Natural killer cell treated with Interleukin-12 subunit alpha and Interleukin-12 subunit beta and Interleukin-15 and Interleukin-18, amount 100 ng/mL, for 72 hours (primary cell): ENCODE measurements around the gene RMI2. TPM values are rescaled to one million over a fixed set of nuclear protein-coding genes. Genes with fewer than 3 reads are reported as not detected.
A peak's percentile ranks its signal among the peaks of the same experiment; 100 is the strongest.
"Not testable (repeated sequence)": the region's sequence is repeated elsewhere in the genome, so short reads cannot be mapped to it uniquely, and the experiment has no call there.

Experiments
- ATAC-seq, 2 donors: fragments of 150-1000 bp; cut with Tn5 transposase in 1 of 2; sonication (Bioruptor Pico), chemical (Tn5 transposase) in 1 of 2; 2 replicates each; pipeline ENCODE4 v1.10.0; 2021
- DNase-seq: peaks from one replicate; pipeline ENCODE4 v3.0.0; 2022; ENCODE audit warnings: low spot score
- H3K27ac Mint-ChIP-seq, 2 donors: 1 replicate in 1 of 2; 2 replicates in 1 of 2; pipeline ENCODE4 v1.8.0; 2022; ENCODE audit warnings: mixed read lengths in 2 of 2, mild to moderate bottlenecking in 1 of 2, moderate library complexity in 1 of 2
- H3K27me3 Mint-ChIP-seq, 2 donors: 1 replicate in 1 of 2; 2 replicates in 1 of 2; pipeline ENCODE4 v1.8.0; 2022; ENCODE audit warnings: mixed read lengths in 2 of 2
- H3K36me3 Mint-ChIP-seq: one replicate; pipeline ENCODE4 v1.8.0; 2022; ENCODE audit warnings: mixed read lengths
- H3K4me1 Mint-ChIP-seq, 2 donors: 1 replicate in 1 of 2; 2 replicates in 1 of 2; pipeline ENCODE4 v1.8.0; 2022; ENCODE audit warnings: low read depth in 2 of 2, mixed read lengths in 2 of 2, mild to moderate bottlenecking in 1 of 2
- H3K4me3 Mint-ChIP-seq: one replicate; pipeline ENCODE4 v1.8.0; 2022; ENCODE audit warnings: mixed read lengths
- H3K9me3 Mint-ChIP-seq: 2 replicates; pipeline ENCODE4 v1.8.0; 2022; ENCODE audit warnings: mixed read lengths
- total RNA-seq, 2 donors: library from RNA; stranded (reverse); gene quantifications; one replicate each; pipeline ENCODE4 v1.2.3, GENCODE V29; 2022

The RMI2 gene
- total RNA-seq, 2 donors from 2014 or later: 11.6 to 15.2 TPM

DNA sequence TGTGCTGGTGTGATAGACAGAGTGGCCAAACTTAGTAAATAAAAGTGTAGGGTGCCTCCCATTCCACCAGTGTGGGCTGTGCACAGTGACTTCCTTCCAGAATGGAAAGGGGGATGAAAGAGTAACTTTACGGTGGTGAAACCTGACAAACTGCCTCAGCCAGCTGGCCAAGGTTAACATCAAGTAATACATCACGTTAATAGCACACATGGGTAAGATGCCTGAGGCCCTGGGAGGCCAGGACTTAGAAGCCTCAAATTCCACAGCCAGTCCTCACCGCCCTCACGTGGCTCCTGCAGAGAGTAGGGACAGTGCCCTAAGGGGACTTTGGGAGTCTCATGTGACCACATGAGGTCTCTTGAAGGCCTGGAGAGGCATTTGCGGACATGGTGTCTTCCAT is 14.1 kb downstream of the RMI2 start:
- Mint-ChIP-seq H3K27ac (no peak overlapping the region), H3K27me3 (peaks cover 23 to 30% of the 10 kb centered on the region in 2 donors), H3K9me3 (no peaks in the 10 kb centered on the region), H3K36me3 (peaks cover 6% of the 10 kb centered on the region), H3K4me1 (peaks cover 67 to 68% of the 10 kb centered on the region in 2 donors), H3K4me3 (peak overlapping the region; percentile 15)
- no peak for ATAC-seq
- no peak for DNase-seq

DNA sequence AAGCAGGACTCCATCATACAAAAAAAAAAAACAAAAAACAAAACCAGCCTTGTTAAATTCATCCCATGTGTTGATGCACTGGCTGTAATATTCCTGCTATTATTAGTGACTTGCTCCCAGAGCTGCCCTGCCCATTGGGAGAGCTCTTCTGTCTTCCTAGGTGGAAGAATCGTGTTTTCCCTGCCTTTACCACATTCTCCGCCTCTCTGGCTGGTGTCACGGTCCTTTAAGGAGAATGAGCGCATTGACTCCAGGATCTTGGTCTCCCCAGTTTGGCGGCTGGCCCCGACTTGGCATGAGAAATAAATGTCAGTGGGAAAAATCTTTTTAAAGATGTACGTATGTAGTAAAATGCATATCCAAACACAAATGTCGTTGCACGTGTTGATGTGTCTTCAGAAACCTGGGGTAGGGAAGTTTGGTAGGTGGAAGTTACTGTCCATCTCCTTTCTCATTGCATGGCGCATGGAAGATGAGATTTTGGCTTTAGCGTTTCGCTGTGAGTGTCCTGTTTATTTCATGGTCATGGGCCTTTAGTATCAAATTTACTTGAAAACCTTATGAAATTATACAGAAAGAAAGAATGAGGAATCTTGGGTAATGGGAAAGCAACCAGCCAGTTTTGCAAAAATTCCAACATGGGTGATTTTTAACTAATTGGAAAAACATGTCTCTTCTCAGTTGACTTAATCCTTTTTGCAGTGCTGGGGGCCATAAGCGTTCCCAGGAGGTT is 15.5 kb downstream of the RMI2 start:
- ATAC-seq (no peak), DNase-seq (no peak)
- peaks cover 3% of the 10 kb centered on the region for H3K36me3 Mint-ChIP-seq
- no peaks in the 10 kb centered on the region for H3K9me3 Mint-ChIP-seq
- H3K4me3 Mint-ChIP-seq: peak overlapping the region; percentile 70
- H3K27me3 Mint-ChIP-seq: peaks cover 23 to 30% of the 10 kb centered on the region in 2 donors
- peaks cover 53 to 59% of the 10 kb centered on the region in 2 donors for H3K4me1 Mint-ChIP-seq
- H3K27ac Mint-ChIP-seq: peak overlapping the region; percentile 5 to 83

DNA sequence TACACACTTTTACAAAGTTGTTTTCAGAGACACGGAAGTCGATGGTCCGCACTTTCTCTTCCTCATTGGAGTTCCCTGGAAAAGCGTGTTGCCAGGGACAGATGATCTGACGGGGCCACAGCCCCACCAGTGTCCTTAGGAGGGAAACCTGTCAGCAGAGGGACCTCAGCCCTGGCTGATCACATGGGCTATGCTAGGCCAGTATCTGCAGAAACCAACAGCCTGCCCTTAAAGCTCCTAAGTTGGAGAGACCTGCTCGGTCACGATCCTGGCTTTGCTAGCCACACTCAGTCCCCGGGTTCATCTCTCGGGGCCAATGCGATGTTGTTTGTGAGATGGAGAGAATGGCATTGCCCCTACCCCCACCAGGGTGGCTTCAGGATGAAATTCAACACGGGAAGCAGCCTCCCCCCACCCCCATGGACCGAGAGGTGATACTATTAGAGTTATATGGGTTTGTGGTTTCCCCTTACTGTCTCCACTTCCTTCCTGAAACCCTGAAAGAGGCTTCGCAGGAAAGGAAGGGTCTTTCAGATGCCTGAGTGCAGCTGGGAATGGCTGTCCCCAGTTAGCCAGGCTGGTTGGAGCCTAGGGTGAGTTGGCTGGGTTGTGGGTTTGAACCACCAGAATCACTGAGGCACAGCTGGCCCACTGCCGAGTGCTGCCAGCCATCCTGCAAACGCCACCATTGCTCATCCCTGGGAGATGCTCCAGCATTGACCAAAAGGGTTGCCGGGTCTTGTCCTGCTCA is 16.6 kb downstream of the RMI2 start:
- Mint-ChIP-seq H3K36me3 (no peaks in the 10 kb centered on the region), H3K4me3 (peak overlapping the region; percentile 70), H3K9me3 (no peaks in the 10 kb centered on the region), H3K27me3 (peaks cover 23 to 28% of the 10 kb centered on the region in 2 donors), H3K4me1 (peaks cover 45 to 57% of the 10 kb centered on the region in 2 donors), H3K27ac (peak overlapping the region; percentile 5 to 83)
- ATAC-seq (peak; percentile 55 to 72), DNase-seq (peak; percentile 71)

DNA sequence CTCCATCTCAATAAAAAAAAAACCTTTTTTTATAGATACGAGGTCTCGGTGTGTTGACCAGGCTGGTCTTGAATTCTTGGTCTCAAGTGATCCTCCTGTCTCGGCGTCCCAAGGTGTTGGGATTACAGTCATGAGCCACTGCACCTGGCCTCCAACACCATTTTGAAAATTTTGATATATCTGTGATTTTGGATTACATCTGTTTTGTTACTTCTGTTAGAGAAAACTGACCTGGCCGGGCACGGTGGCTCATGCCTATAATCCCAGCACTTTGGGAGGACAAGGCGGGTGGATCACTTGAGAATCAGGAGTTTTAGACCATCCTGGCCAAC is 18.6 kb downstream of the RMI2 start:
- Mint-ChIP-seq H3K4me3 (no peak overlapping the region), H3K27me3 (peaks cover 22 to 26% of the 10 kb centered on the region in 2 donors), H3K9me3 (no peaks in the 10 kb centered on the region), H3K36me3 (no peaks in the 10 kb centered on the region), H3K4me1 (peaks cover 47 to 53% of the 10 kb centered on the region in 2 donors), H3K27ac (no peak overlapping the region)
- DNase-seq (no peak), ATAC-seq (no peak)

DNA sequence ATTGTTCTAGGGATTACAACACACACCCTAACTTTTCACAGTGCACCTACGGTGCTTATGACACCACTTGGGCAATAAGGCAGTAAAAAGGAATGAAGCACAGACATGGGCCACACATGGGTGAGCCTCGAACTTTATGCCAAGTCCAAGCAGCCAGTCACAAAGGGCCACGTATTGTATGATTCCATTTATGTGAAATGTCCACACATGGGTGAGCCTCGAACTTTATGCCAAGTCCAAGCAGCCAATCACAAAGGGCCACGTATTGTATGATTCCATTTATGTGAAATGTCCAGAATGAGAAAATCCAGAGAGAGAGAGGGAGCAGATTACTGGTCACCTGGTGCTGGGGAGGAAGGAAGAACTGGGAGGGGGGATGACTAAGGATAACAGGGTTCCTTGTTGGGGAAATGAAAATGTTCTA is 22.2 kb downstream of the RMI2 start:
- H3K4me1 Mint-ChIP-seq: peaks cover 26 to 30% of the 10 kb centered on the region in 2 donors
- peaks cover 13 to 15% of the 10 kb centered on the region in 2 donors for H3K27me3 Mint-ChIP-seq
- no peak overlapping the region for H3K27ac Mint-ChIP-seq
- H3K36me3 Mint-ChIP-seq: no peaks in the 10 kb centered on the region
- no peak for ATAC-seq
- no peak for DNase-seq
- no peaks in the 10 kb centered on the region for H3K9me3 Mint-ChIP-seq
- H3K4me3 Mint-ChIP-seq: no peak overlapping the region

DNA sequence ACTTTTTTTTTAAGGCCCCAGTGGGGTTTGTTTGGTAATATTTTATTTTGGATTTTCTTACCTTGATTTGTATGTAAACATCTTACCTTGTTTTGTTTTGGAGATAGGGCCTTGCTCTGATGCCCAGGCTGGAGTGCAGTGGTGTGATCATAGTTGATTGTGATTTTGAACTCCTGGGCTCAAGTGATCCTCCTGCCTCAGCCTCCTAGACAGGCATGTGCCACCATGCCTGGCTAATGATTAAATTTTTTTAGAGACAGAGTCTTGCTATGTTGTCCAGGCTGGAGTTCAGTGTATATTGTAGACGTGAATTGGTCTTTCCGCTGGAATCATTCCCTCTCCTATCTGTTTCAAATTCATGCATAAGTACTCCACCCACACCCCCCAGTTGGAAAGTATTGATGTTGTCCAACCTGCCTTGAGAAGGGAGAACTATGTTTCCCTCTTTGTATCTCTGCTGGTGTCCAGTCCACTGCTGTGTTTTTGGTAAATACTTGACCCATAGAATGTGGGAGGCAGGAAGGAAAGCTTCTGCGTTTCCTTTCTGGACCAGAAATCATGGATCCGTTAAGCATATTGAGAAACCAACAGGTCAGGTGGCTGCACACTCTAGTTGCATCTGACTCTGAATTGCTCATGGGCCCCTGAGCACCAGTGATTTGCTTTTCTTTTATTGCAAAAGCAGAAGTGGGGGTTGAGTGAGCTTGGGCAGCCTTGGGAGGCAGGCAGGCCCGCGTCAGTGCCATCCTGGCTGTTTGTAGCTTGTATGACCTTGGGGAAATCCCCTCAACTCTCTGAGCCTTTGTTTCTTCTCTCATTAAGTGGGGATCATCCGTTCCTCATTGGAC is 25.0 kb downstream of the RMI2 start:
- H3K4me3 Mint-ChIP-seq: peak overlapping the region; percentile 25
- DNase-seq: no peak
- ATAC-seq: peak in 1 of 2 donors; percentile 51
- H3K9me3 Mint-ChIP-seq: no peaks in the 10 kb centered on the region
- H3K36me3 Mint-ChIP-seq: no peaks in the 10 kb centered on the region
- H3K4me1 Mint-ChIP-seq: peaks cover 18 to 21% of the 10 kb centered on the region in 2 donors
- H3K27ac Mint-ChIP-seq: no peak overlapping the region
- H3K27me3 Mint-ChIP-seq: peaks cover 7 to 9% of the 10 kb centered on the region in 2 donors

DNA sequence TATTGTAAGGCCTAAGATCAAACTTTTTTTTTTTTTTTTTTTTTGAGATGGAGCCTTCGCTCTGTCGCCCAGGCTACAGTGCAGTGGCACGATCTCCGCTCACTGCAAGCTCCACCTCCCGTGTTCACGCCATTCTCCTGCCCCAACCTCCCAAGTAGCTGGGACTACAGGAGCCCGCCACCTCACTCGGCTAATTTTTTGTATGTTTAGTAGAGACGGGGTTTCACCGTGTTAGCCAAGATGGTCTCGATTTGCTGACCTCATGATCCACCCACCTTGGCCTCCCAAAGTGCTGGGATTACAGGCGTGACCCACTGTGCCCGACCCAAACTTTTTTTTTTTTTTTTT is 25.6 kb downstream of the RMI2 start:
- H3K27ac Mint-ChIP-seq, H3K9me3 Mint-ChIP-seq, H3K36me3 Mint-ChIP-seq, ATAC-seq, H3K27me3 Mint-ChIP-seq, DNase-seq: not testable (repeated sequence)
- H3K4me1 Mint-ChIP-seq: peaks cover 16 to 18% of the 10 kb centered on the region in 2 donors
- peak overlapping the region; percentile 25 for H3K4me3 Mint-ChIP-seq

DNA sequence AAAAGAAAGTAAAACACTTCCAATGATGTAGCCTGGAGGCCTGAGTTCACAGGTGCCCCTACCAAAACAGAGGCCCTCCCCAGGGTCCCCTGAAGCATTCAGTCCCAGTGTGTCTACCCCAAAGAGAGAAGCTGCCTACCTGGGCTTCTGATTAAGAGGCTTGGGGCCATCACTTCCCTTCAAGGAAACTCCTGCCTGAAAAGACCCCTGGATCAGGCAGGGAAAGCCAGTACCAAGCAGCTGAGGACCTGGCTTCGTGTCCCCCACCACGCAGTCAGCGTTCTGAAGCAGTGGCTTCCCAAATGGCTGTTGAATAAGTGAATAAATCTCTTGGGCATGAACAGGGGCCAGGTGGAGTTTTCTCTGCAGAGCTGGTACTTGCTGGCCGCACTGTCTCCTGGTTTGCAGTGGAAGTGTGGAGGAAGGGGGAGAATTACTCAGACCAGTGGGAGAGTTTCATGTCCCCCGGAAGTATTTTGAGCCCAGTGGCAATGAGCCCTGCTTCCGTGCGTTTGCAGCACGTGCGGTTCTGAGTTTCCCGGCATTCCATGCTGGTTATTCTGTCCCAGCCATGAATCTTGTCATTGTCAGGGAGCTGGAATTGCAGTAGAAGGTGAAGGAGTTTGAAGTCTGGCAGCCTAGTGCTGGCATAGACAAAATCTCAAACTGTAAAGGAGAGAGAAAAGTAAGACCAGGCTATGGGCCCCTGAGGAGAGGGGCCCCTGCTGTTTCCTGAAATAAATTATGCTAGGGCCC is 27.0 kb downstream of the RMI2 start:
- DNase-seq (no peak), ATAC-seq (no peak)
- Mint-ChIP-seq H3K4me3 (no peak overlapping the region), H3K27ac (peak overlapping the region in 1 of 2 donors; percentile 41), H3K27me3 (peaks cover 4 to 9% of the 10 kb centered on the region in 2 donors), H3K4me1 (peaks cover 14 to 15% of the 10 kb centered on the region in 2 donors), H3K9me3 (no peaks in the 10 kb centered on the region), H3K36me3 (no peaks in the 10 kb centered on the region)

DNA sequence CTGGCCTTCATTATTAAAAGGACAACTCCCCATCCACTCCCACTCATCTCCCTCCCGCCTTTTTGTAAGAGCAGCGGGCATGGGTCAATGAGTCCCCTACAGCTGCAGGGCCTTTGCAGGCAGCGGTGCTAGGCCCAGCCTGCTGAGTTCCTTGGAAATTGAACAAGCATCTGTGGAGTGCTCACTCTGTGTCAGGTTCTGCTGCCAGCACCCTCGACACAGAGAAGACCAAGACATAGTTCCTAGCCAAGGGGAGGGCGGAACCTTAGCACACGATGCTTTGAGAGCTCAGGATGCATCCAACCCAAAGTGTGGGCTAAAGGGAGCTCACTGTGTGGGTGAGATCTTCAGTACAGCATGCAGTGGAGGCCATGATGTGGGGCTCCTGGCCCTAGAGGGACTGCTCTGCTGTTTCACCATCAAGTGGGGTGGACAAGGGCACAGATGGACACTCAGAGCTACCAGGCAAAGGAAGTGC is 27.6 kb downstream of the RMI2 start:
- H3K4me1 Mint-ChIP-seq: peaks cover 11 to 13% of the 10 kb centered on the region in 2 donors
- DNase-seq (no peak), ATAC-seq (no peak)
- no peaks in the 10 kb centered on the region for H3K36me3 Mint-ChIP-seq
- no peak overlapping the region for H3K4me3 Mint-ChIP-seq
- H3K27ac Mint-ChIP-seq: no peak overlapping the region
- H3K27me3 Mint-ChIP-seq: peaks cover 0 to 9% of the 10 kb centered on the region in 2 donors
- H3K9me3 Mint-ChIP-seq: no peaks in the 10 kb centered on the region

DNA sequence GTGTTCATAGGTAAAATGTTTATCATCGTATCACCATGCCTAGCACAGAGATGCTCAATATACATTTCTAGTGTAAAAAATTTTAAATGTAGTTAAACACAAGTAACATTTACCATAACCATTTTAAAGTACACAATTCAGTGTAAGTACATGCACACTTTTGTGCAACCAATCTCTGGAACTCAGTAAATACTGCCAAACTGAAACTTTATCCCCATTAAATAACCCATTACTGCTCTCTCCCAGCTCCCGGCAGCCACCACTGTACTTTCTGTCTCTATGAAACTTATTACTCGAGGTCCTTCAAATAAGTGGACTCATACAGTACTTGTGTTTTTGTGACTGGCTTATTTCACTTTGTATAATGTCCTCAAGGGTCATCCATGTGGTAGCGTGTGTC is 29.0 kb downstream of the RMI2 start:
- Mint-ChIP-seq H3K9me3 (no peaks in the 10 kb centered on the region), H3K27me3 (peaks cover 0 to 9% of the 10 kb centered on the region in 2 donors), H3K4me3 (no peak overlapping the region), H3K4me1 (peaks cover 17 to 21% of the 10 kb centered on the region in 2 donors), H3K27ac (no peak overlapping the region), H3K36me3 (peaks cover 8% of the 10 kb centered on the region)
- DNase-seq: no peak
- no peak for ATAC-seq

DNA sequence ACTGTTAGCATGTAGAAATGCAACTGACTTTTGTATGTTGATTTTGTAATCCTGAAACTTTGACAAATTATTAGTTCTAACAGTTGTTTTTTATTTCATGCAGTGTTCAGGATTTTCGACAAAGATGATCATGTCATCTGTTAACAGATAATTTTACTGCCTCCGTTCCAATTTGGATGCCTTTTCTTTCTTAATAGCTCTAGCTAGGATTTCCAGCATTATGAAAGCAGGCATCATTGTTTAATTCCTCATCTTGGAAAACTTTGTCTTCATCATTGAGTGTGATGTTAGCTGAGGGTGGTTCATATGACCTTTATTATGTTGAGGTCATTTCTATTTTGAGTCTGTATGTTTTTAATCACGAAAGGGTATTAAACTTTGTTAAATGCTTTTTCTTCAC is 31.9 kb downstream of the RMI2 start:
- Mint-ChIP-seq H3K27ac (no peak overlapping the region), H3K27me3 (peaks cover 0 to 6% of the 10 kb centered on the region in 2 donors), H3K9me3 (no peaks in the 10 kb centered on the region), H3K4me3 (no peak overlapping the region), H3K36me3 (peaks cover 18% of the 10 kb centered on the region), H3K4me1 (peaks cover 13 to 15% of the 10 kb centered on the region in 2 donors)
- DNase-seq (no peak), ATAC-seq (no peak)

DNA sequence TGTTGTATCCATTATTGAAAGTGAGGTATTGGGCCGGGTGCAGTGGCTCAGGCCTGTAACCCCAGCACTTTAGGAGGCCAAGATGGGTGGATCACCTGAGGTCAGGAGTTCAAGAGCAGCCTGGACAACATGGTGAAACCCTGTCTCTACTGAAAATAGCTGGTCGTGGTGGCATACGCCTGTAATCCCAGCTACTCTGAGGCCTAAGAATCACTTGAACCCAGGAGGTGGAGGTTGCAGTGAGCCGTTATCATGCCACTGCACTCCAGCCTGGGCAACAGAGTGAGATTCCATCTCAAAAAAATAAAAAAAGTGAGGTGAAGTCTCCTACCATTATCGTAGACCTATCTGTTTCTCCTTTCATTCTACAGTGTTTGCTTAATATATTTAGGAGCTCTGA is 33.7 kb downstream of the RMI2 start:
- not testable (repeated sequence) for H3K9me3 Mint-ChIP-seq

DNA sequence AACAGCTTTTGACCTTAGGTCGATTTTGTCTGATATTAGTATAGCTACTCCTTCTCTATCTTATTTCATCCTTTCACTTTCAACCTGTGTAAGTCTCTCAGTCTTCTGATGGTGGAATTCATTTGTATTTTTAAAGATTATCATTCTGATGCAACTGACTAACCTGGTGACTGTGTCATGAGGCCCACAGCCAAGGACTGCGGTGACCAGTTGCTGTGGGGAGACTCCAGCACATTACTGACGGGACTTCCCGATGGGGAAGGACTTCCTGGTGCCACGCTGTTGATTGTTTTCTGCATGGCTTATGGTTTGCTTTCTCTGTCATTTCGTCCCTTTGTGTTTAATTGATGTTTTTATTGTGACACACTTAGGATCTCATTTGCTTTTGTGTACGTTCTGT is 34.2 kb downstream of the RMI2 start:
- Mint-ChIP-seq H3K36me3 (peaks cover 18% of the 10 kb centered on the region), H3K27ac (peak overlapping the region; percentile 70 to 83), H3K4me1 (peaks cover 13 to 15% of the 10 kb centered on the region in 2 donors), H3K9me3 (no peaks in the 10 kb centered on the region), H3K27me3 (peaks cover 0 to 6% of the 10 kb centered on the region in 2 donors), H3K4me3 (peak overlapping the region; percentile 62)
- DNase-seq (no peak), ATAC-seq (peak; percentile 94)

More for the DNA sequence above, 33.7 kb downstream of the RMI2 start:
- ATAC-seq, DNase-seq, H3K27me3 Mint-ChIP-seq: not testable (repeated sequence)
- Mint-ChIP-seq H3K4me1 (peaks cover 13 to 15% of the 10 kb centered on the region in 2 donors), H3K27ac (peak overlapping the region; percentile 70 to 83), H3K36me3 (peaks cover 18% of the 10 kb centered on the region), H3K4me3 (peak overlapping the region; percentile 62)
